ENCODE measurements around the gene TRIM40.

- no peak for TF ChIP-seq TAF1 (IDR thresholded peaks at IDR 0.05; ENCODE audit: low read depth)
- TF ChIP-seq YY1 (IDR thresholded peaks at IDR 0.05; ENCODE audit: low read depth), result no peak
- TF ChIP-seq EGR1 (IDR thresholded peaks at IDR 0.05), result no peak
- TF ChIP-seq EP300 (IDR thresholded peaks at IDR 0.05; ENCODE audit: borderline replicate concordance), result no peak
- TF ChIP-seq, protein P1, sequence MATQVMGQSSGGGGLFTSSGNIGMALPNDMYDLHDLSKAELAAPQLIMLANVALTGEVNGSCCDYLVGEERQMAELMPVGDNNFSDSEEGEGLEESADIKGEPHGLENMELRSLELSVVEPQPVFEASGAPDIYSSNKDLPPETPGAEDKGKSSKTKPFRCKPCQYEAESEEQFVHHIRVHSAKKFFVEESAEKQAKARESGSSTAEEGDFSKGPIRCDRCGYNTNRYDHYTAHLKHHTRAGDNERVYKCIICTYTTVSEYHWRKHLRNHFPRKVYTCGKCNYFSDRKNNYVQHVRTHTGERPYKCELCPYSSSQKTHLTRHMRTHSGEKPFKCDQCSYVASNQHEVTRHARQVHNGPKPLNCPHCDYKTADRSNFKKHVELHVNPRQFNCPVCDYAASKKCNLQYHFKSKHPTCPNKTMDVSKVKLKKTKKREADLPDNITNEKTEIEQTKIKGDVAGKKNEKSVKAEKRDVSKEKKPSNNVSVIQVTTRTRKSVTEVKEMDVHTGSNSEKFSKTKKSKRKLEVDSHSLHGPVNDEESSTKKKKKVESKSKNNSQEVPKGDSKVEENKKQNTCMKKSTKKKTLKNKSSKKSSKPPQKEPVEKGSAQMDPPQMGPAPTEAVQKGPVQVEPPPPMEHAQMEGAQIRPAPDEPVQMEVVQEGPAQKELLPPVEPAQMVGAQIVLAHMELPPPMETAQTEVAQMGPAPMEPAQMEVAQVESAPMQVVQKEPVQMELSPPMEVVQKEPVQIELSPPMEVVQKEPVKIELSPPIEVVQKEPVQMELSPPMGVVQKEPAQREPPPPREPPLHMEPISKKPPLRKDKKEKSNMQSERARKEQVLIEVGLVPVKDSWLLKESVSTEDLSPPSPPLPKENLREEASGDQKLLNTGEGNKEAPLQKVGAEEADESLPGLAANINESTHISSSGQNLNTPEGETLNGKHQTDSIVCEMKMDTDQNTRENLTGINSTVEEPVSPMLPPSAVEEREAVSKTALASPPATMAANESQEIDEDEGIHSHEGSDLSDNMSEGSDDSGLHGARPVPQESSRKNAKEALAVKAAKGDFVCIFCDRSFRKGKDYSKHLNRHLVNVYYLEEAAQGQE (IDR thresholded peaks at IDR 0.05; ENCODE audit: low read depth), result no peak
- no peak for TF ChIP-seq CEBPB (IDR thresholded peaks at IDR 0.05)
- TF ChIP-seq, protein P2, sequence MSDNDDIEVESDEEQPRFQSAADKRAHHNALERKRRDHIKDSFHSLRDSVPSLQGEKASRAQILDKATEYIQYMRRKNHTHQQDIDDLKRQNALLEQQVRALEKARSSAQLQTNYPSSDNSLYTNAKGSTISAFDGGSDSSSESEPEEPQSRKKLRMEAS (IDR thresholded peaks at IDR 0.05), result no peak
- no peak for TF ChIP-seq FOXM1 (IDR thresholded peaks at IDR 0.05; ENCODE audit: borderline replicate concordance, low read depth)
- no peak for TF ChIP-seq RAD21 (IDR thresholded peaks at IDR 0.05; ENCODE audit: low read depth)
- TF ChIP-seq TCF12 (IDR thresholded peaks at IDR 0.05; ENCODE audit: low read depth), result no peak
Measured at GRCh38 chr6:30112402-30112994, 23.4 kb upstream of the TRIM40 start.
